B cell (primary cell): ENCODE data around the gene SLC35E1. TPM values are rescaled to one million over a fixed set of nuclear protein-coding genes. Genes with fewer than 3 reads are reported as not detected.

Source experiments
- ATAC-seq: fragments of 200-7000 bp; cut with Tn5 transposase; one replicate; pipeline ENCODE4 v1.10.0; 2021; ENCODE audit warnings: low read depth, mild to moderate bottlenecking, moderate number of reproducible peaks, moderate library complexity
- CTCF ChIA-PET: fragments of 350-600 bp; sonication (Branson Sonifier 250); formaldehyde crosslinking; loops from one replicate; lab custom pipeline; 2021; ENCODE audit warnings: antibody characterized with exemption, inconsistent platforms; lab: Charles Lee
- POLR2A ChIA-PET: fragments of 350-600 bp; sonication (Branson Sonifier 250); formaldehyde crosslinking; loops from one replicate; lab custom pipeline; 2021; ENCODE audit warnings: antibody characterized with exemption; lab: Charles Lee
- DNase-seq: peaks from one replicate; pipeline ENCODE4 v3.0.0; 2013
- H2AFZ ChIP-seq: 2 replicates; pipeline ENCODE4 v1.6.1; 2012; ENCODE audit warnings: mild to moderate bottlenecking, low read depth, low read length; ENCODE audit not compliant: insufficient read depth, poor library complexity, severe bottlenecking
- H3K27ac ChIP-seq, 2 donors: 1 replicate in 1 of 2; 2 replicates in 1 of 2; pipeline ENCODE4 v1.5.1; 2012 to 2013; ENCODE audit warnings: low read length in 2 of 2, mild to moderate bottlenecking in 2 of 2, moderate library complexity in 1 of 2
- H3K27me3 ChIP-seq, 4 experiments: fragments of 200-600 bp in 1 of 4; sonication (generic) in 1 of 4; replicated peaks in 1 of 4; 1 replicate in 2 of 4; 2 replicates in 2 of 4; pipeline versions ENCODE4 v1.6.1 to v1.7.0; 2013 to 2016; ENCODE audit warnings: low read length in 3 of 4, mild to moderate bottlenecking in 2 of 4, mixed read lengths in 1 of 4, moderate library complexity in 1 of 4; ENCODE audit not compliant: insufficient read depth in 4 of 4, control insufficient read depth in 3 of 4; ENCODE audit errors: control extremely low read depth in 1 of 4
- H3K36me3 ChIP-seq, 2 experiments: replicated peaks in 1 of 2; 1 replicate in 1 of 2; 2 replicates in 1 of 2; pipeline versions ENCODE4 v1.6.1 to v1.7.1; 2013; ENCODE audit warnings: low read length in 1 of 2; ENCODE audit not compliant: insufficient read depth in 2 of 2, control insufficient read depth in 1 of 2; ENCODE audit errors: control extremely low read depth in 1 of 2, extremely low read depth in 1 of 2
- H3K4me1 ChIP-seq, 2 donors: fragments of 200-600 bp in 1 of 2; sonication (generic) in 1 of 2; 1 replicate in 1 of 2; 2 replicates in 1 of 2; pipeline versions ENCODE4 v1.5.1 to v1.6.1; 2013 to 2017; ENCODE audit warnings: low read length in 2 of 2; ENCODE audit not compliant: control insufficient read depth in 2 of 2, insufficient read depth in 2 of 2
- H3K4me2 ChIP-seq: replicated peaks from 2 replicates; pipeline ENCODE3; 2012; ENCODE audit warnings: mild to moderate bottlenecking, low read depth, low read length; ENCODE audit not compliant: poor library complexity, severe bottlenecking
- H3K4me3 ChIP-seq, 5 experiments: fragments of 200-600 bp in 1 of 5; sonication (generic) in 1 of 5; 1 replicate in 3 of 5; 2 replicates in 2 of 5; pipeline versions ENCODE4 v1.5.1 to v1.7.0; 2011 to 2016; ENCODE audit warnings: low read length in 4 of 5, mild to moderate bottlenecking in 4 of 5, low read depth in 2 of 5, control low read depth in 1 of 5, moderate library complexity in 1 of 5; ENCODE audit not compliant: insufficient read depth in 1 of 5; ENCODE audit errors: control extremely low read depth in 1 of 5, extremely low read depth in 1 of 5
- H3K79me2 ChIP-seq: fragments of 200-600 bp; sonication (generic); one replicate; pipeline ENCODE4 v1.6.0; 2016; ENCODE audit warnings: low read length; ENCODE audit not compliant: control insufficient read depth, insufficient read depth
- H3K9ac ChIP-seq: fragments of 200-600 bp; sonication (generic); 2 replicates; pipeline ENCODE4 v1.6.1; 2017; ENCODE audit warnings: mild to moderate bottlenecking, low read length, moderate library complexity
- H3K9me3 ChIP-seq, 3 donors: one replicate each; pipeline versions ENCODE4 v1.6.1 to v1.7.1; 2013; ENCODE audit warnings: low read length in 2 of 3; ENCODE audit not compliant: control insufficient read depth in 2 of 3, insufficient read depth in 1 of 3; ENCODE audit errors: control extremely low read depth in 1 of 3
- H4K20me1 ChIP-seq: 2 replicates; pipeline ENCODE4 v1.6.0; 2012; ENCODE audit warnings: mild to moderate bottlenecking, low read length; ENCODE audit not compliant: insufficient read depth, control insufficient read depth, poor library complexity, severe bottlenecking
- H3K27ac Mint-ChIP-seq: one replicate; pipeline ENCODE4 v1.8.0; 2021; ENCODE audit warnings: mixed read lengths
- H3K27me3 Mint-ChIP-seq: one replicate; pipeline ENCODE4 v1.8.0; 2021; ENCODE audit warnings: mixed read lengths
- H3K4me1 Mint-ChIP-seq: one replicate; pipeline ENCODE4 v1.8.0; 2021; ENCODE audit warnings: mixed read lengths
- H3K4me3 Mint-ChIP-seq: one replicate; pipeline ENCODE4 v1.8.0; 2021; ENCODE audit warnings: mixed read lengths
- H3K9me3 Mint-ChIP-seq: one replicate; pipeline ENCODE4 v1.8.0; 2022; ENCODE audit warnings: mixed read lengths; ENCODE audit not compliant: insufficient read depth
- CTCF ChIP-seq: fragments of 200-600 bp; IDR thresholded peaks from one replicate; pipeline ENCODE4 v1.8.0; 2022; ENCODE audit warnings: antibody characterized with exemption, mild to moderate bottlenecking
- EZH2 ChIP-seq: IDR thresholded peaks from 2 replicates; pipeline ENCODE4 v1.6.1; 2012; ENCODE audit warnings: borderline replicate concordance, low read depth, mild to moderate bottlenecking, moderate library complexity, low read length; ENCODE audit not compliant: insufficient read depth, poor library complexity, severe bottlenecking
- WGBS: methylation state at CpG from one replicate; pipeline ENCODE4 v1.1.5; 2013; ENCODE audit warnings: missing lambda C conversion rate; ENCODE audit not compliant: insufficient coverage; 5-methylcytosine and 5-hydroxymethylcytosine counted together
- intact Hi-C: fragments of 100-400 bp; cut with micrococcal nuclease; formaldehyde crosslinking; loops from one replicate; pipeline ENCODE4 v1.10.0; 2022
- polyA plus RNA-seq: library from polyadenylated mRNA; depleted of rRNA; stranded (reverse); fragments of >200 nt; gene quantifications from 2 replicates; pipeline ENCODE4 v1.2.3, GENCODE V29; 2012
- total RNA-seq, 2 donors: library from RNA; stranded (reverse); fragments of 120-200 nt in 1 of 2; gene quantifications; 1 replicate in 1 of 2; 2 replicates in 1 of 2; pipeline versions ENCODE4 v1.2.3 to v1.2.4, GENCODE V29; 2013 to 2022

The SLC35E1 gene
- total and polyA plus RNA-seq, 2 donors (not counting 1 experiment from before 2014, with no cell fraction given) = 23.4 to 46.8 TPM

DNA sequence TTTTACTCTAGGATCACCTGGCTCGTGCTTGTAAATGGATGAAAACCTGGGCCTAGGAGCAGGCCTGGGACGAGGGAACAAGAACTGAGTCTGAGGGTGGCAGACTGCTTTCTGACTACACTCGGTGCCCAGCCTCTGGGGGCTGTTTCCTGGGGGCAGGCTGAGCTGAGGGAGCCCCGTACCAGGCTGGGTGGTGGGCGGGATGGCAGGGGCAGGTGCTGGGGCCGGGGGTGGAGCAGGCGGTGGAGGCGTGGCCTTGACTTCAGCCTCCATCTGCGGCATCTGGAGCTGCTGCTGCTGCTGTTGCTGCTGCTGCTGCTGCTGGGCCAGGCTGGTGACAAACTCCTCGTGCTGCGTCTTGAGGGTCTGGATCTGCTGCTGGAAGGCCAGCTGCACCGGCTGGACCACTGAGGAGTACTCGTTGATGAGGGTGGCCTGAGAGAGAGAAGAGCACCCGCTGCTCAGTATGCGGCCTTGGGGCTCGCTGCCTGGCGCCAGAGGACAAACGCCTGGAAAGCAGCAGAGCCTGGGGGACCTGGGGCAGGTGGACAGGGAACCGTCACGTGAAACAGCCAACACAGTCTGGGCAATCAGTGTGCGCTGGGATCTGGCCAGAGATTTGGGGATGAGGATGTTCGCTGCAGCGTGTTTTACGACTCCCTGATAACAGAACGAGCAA lies 42.6 kb downstream of the SLC35E1 start:
- 95% methylated on average over 25 of the region's 25 CpGs for WGBS
- CTCF ChIA-PET = interaction anchor here (0.9 kb wide), 1 partner anchor 95 kb away, joined by 3 read pairs; no protein-coding TSS in a partner anchor

More for the DNA sequence above, 42.6 kb downstream of the SLC35E1 start:
- H3K9me3 ChIP-seq = no peaks in the 10 kb centered on the region
- H2AFZ ChIP-seq = no peak overlapping the region
- no peak for ATAC-seq
- Mint-ChIP-seq H3K4me3 (no peak overlapping the region), H3K4me1 (no peaks in the 10 kb centered on the region), H3K27ac (no peak overlapping the region), H3K27me3 (no peaks in the 10 kb centered on the region), H3K9me3 (no peaks in the 10 kb centered on the region)
- no peak overlapping the region for H3K27ac ChIP-seq
- no peak overlapping the region for H3K9ac ChIP-seq
- H3K27me3 ChIP-seq = no peaks in the 10 kb centered on the region
- intact Hi-C loops = no loop called here
- H3K4me2 ChIP-seq = no peak overlapping the region
- H3K4me1 ChIP-seq = no peaks in the 10 kb centered on the region
- H3K79me2 ChIP-seq = peaks cover 16% of the 10 kb centered on the region
- peaks cover 56% of the 10 kb centered on the region for H4K20me1 ChIP-seq
- POLR2A ChIA-PET = no interaction called here
- TF ChIP-seq EZH2 (no peak), CTCF (no peak)
- no peak overlapping the region for H3K4me3 ChIP-seq
- DNase-seq = peak; percentile 9
- peaks cover 0 to 88% of the 10 kb centered on the region in 2 experiments for H3K36me3 ChIP-seq
